ENCODE results near the gene RBBP8NL. TPM values are rescaled to one million over a fixed set of nuclear protein-coding genes. Genes with fewer than 3 reads are reported as not detected.

Gene RBBP8NL
- total and polyA plus RNA-seq, 4 donors, result under 0.01 to 0.14 TPM; not detected in 2

- Histone ChIP-seq H3K4me1 (ENCODE audit: control insufficient read depth in 4 of 4, insufficient read depth in 4 of 4, low read length in 3 of 4) (peaks cover 13 to 33% (median 20%) of the 10 kb centered on the region in 4 donors), H3K36me3 (ENCODE audit: control insufficient read depth in 4 of 4, insufficient read depth in 3 of 4, low read depth in 1 of 4, low read length in 3 of 4) (no peaks in the 10 kb centered on the region), H3K9me3 (ENCODE audit: control insufficient read depth in 4 of 4, low read length in 3 of 4) (no peaks in the 10 kb centered on the region), H3K4me3 (ENCODE audit: low read depth in 1 of 3, low read length in 3 of 3) (peak overlapping the region; percentile 49 to 84 (median 69)), H3K9ac (ENCODE audit: low read depth in 1 of 2, low read length in 2 of 2) (no peak overlapping the region), H3K27me3 (ENCODE audit: control insufficient read depth in 4 of 4, insufficient read depth in 4 of 4, low read length in 3 of 4) (no peaks in the 10 kb centered on the region), H3K27ac (ENCODE audit: low read depth in 1 of 2, low read length in 2 of 2) (no peak overlapping the region)
- no peak for TF ChIP-seq FOXA1 (IDR thresholded peaks at IDR 0.05)
- TF ChIP-seq HNF4A (conservative IDR thresholded peaks at IDR 0.05), result peak in 1 of 2 donors; percentile 29
- no peak for TF ChIP-seq FOXA2 (IDR thresholded peaks at IDR 0.05)
- TF ChIP-seq ZBTB33 (IDR thresholded peaks at IDR 0.05), result no peak
- no peak for TF ChIP-seq HNF4G (IDR thresholded peaks at IDR 0.05)
- TF ChIP-seq RXRA (IDR thresholded peaks at IDR 0.05), result peak in 1 of 2 donors; percentile 87
- no peak for TF ChIP-seq EGR1 (IDR thresholded peaks at IDR 0.05; ENCODE audit: low read depth in 2 of 2)
- TF ChIP-seq REST (IDR thresholded peaks at IDR 0.05), result no peak
- under 1% methylated on average over 42 of the region's 42 CpGs for WGBS
- peak; percentile 54 for DNase-seq (ENCODE audit: low spot score)
Observed at GRCh38 chr20:62406635-62407176, 20.6 kb downstream of the RBBP8NL start.

GRCh38 chr20:62405981-62406513, 21.3 kb downstream of the RBBP8NL start:
- Histone ChIP-seq H3K4me1 (ENCODE audit: control insufficient read depth in 4 of 4, insufficient read depth in 4 of 4, low read length in 3 of 4) (peaks cover 13 to 33% (median 20%) of the 10 kb centered on the region in 4 donors), H3K27me3 (ENCODE audit: control insufficient read depth in 4 of 4, insufficient read depth in 4 of 4, low read length in 3 of 4) (no peaks in the 10 kb centered on the region), H3K9me3 (ENCODE audit: control insufficient read depth in 4 of 4, low read length in 3 of 4) (no peaks in the 10 kb centered on the region), H3K27ac (ENCODE audit: low read depth in 1 of 2, low read length in 2 of 2) (no peak overlapping the region), H3K9ac (ENCODE audit: low read depth in 1 of 2, low read length in 2 of 2) (no peak overlapping the region), H3K4me3 (ENCODE audit: low read depth in 1 of 3, low read length in 3 of 3) (peak overlapping the region in 1 of 3 donors; percentile 84), H3K36me3 (ENCODE audit: control insufficient read depth in 4 of 4, insufficient read depth in 3 of 4, low read depth in 1 of 4, low read length in 3 of 4) (no peaks in the 10 kb centered on the region)
- WGBS, result 75% methylated on average over 10 of the region's 10 CpGs
- DNase-seq (ENCODE audit: low spot score), result no peak
- TF ChIP-seq YY1 (IDR thresholded peaks at IDR 0.05), result no peak
- TF ChIP-seq REST (IDR thresholded peaks at IDR 0.05), result no peak
- TF ChIP-seq FOXA1 (IDR thresholded peaks at IDR 0.05), result no peak
- no peak for TF ChIP-seq SP1 (IDR thresholded peaks at IDR 0.05)
- TF ChIP-seq RAD21 (IDR thresholded peaks at IDR 0.05), result no peak
- no peak for TF ChIP-seq ZBTB33 (IDR thresholded peaks at IDR 0.05)
- no peak for TF ChIP-seq JUND (IDR thresholded peaks at IDR 0.05)
- TF ChIP-seq MAX (IDR thresholded peaks at IDR 0.05), result no peak
- TF ChIP-seq TAF1 (conservative IDR thresholded peaks at IDR 0.05), result no peak
- no peak for TF ChIP-seq HNF4G (IDR thresholded peaks at IDR 0.05)
- TF ChIP-seq EGR1 (IDR thresholded peaks at IDR 0.05; ENCODE audit: low read depth in 2 of 2), result no peak
- no peak for TF ChIP-seq NR2F2 (IDR thresholded peaks at IDR 0.05)
- TF ChIP-seq CTCF (IDR thresholded peaks at IDR 0.05; ENCODE audit: low read depth, low read length, missing input control), result no peak
- no peak for TF ChIP-seq ATF3 (IDR thresholded peaks at IDR 0.05)
- no peak for TF ChIP-seq GABPA (IDR thresholded peaks at IDR 0.05 in 1 of 2, conservative IDR thresholded peaks at IDR 0.05 in 1 of 2)
- TF ChIP-seq FOXA2 (IDR thresholded peaks at IDR 0.05), result no peak
